Ishikawa (cell line): Measurements from ENCODE around the gene OPCML.

ENCODE experiments used
- CEBPB ChIP-seq: IDR thresholded peaks from 2 replicates; pipeline ENCODE4 v1.6.1; 2012
- EP300 ChIP-seq: IDR thresholded peaks from 2 replicates; pipeline ENCODE4 v1.6.1; 2012; ENCODE audit warnings: borderline replicate concordance
- FOXM1 ChIP-seq: IDR thresholded peaks from 2 replicates; pipeline ENCODE4 v1.6.1; 2012; ENCODE audit warnings: low read depth, borderline replicate concordance
- NFIC ChIP-seq: IDR thresholded peaks from 2 replicates; pipeline ENCODE4 v1.6.1; 2012
- RAD21 ChIP-seq: IDR thresholded peaks from 2 replicates; pipeline ENCODE4 v1.6.1; 2012; ENCODE audit warnings: low read depth
- TAF1 ChIP-seq: IDR thresholded peaks from 2 replicates; pipeline ENCODE4 v1.6.1; 2012; ENCODE audit warnings: low read depth, mild to moderate bottlenecking
- TEAD4 ChIP-seq: IDR thresholded peaks from 2 replicates; pipeline ENCODE4 v1.6.1; 2012
- USF1 ChIP-seq: IDR thresholded peaks from 2 replicates; pipeline ENCODE4 v1.6.1; 2012
- YY1 ChIP-seq: IDR thresholded peaks from 2 replicates; pipeline ENCODE4 v1.6.1; 2012; ENCODE audit warnings: low read depth
- TF ChIP-seq, protein P1 (sequence below): IDR thresholded peaks from 2 replicates; pipeline ENCODE4 v1.6.1; 2012
- TF ChIP-seq, protein P2 (sequence below): IDR thresholded peaks from 2 replicates; pipeline ENCODE4 v1.6.1; 2012; ENCODE audit warnings: low read depth, mild to moderate bottlenecking

DNA sequence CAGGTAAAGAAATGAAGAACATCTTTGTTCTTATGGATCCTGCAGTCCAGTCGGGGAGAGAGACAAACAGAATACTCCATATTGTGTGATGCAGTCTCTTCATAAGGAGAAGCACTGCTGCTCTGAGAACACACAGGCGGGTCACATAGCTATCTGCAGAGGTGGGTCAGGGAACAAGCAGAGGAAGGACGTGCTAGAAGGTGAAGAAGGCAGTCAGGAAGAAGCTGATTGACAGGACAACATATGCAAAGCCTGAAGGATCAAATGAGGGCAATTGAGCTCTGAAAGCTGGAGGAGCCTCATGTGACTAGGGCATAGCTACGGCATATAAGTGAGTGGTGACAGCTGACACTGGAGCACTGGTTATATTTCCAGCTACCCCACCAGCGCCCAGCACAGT is 122.5 kb downstream of the OPCML start:
- no peak for TF ChIP-seq RAD21
- no peak for TF ChIP-seq EP300
- TF ChIP-seq, protein P1, sequence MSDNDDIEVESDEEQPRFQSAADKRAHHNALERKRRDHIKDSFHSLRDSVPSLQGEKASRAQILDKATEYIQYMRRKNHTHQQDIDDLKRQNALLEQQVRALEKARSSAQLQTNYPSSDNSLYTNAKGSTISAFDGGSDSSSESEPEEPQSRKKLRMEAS: no peak
- TF ChIP-seq TAF1: no peak
- no peak for TF ChIP-seq USF1
- TF ChIP-seq, protein P2, sequence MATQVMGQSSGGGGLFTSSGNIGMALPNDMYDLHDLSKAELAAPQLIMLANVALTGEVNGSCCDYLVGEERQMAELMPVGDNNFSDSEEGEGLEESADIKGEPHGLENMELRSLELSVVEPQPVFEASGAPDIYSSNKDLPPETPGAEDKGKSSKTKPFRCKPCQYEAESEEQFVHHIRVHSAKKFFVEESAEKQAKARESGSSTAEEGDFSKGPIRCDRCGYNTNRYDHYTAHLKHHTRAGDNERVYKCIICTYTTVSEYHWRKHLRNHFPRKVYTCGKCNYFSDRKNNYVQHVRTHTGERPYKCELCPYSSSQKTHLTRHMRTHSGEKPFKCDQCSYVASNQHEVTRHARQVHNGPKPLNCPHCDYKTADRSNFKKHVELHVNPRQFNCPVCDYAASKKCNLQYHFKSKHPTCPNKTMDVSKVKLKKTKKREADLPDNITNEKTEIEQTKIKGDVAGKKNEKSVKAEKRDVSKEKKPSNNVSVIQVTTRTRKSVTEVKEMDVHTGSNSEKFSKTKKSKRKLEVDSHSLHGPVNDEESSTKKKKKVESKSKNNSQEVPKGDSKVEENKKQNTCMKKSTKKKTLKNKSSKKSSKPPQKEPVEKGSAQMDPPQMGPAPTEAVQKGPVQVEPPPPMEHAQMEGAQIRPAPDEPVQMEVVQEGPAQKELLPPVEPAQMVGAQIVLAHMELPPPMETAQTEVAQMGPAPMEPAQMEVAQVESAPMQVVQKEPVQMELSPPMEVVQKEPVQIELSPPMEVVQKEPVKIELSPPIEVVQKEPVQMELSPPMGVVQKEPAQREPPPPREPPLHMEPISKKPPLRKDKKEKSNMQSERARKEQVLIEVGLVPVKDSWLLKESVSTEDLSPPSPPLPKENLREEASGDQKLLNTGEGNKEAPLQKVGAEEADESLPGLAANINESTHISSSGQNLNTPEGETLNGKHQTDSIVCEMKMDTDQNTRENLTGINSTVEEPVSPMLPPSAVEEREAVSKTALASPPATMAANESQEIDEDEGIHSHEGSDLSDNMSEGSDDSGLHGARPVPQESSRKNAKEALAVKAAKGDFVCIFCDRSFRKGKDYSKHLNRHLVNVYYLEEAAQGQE: no peak
- no peak for TF ChIP-seq YY1
- no peak for TF ChIP-seq NFIC
- no peak for TF ChIP-seq CEBPB
- no peak for TF ChIP-seq FOXM1
- TF ChIP-seq TEAD4: no peak
